HL-60 (cell line): ENCODE measurements around the gene PRRC2B.

Experiments
- POLR2AphosphoS5 ChIP-seq: IDR thresholded peaks from 2 replicates; pipeline ENCODE4 v1.6.1; 2012; ENCODE audit warnings: low read depth
- REST ChIP-seq: IDR thresholded peaks from 2 replicates; pipeline ENCODE4 v1.6.1; 2012; ENCODE audit warnings: low read depth; ENCODE audit not compliant: insufficient replicate concordance
- TF ChIP-seq, protein P1 (sequence below): IDR thresholded peaks from one replicate; pipeline ENCODE4 v1.5.1; 2011; ENCODE audit warnings: low read length, control low read depth, inconsistent platforms; ENCODE audit not compliant: insufficient read depth

DNA sequence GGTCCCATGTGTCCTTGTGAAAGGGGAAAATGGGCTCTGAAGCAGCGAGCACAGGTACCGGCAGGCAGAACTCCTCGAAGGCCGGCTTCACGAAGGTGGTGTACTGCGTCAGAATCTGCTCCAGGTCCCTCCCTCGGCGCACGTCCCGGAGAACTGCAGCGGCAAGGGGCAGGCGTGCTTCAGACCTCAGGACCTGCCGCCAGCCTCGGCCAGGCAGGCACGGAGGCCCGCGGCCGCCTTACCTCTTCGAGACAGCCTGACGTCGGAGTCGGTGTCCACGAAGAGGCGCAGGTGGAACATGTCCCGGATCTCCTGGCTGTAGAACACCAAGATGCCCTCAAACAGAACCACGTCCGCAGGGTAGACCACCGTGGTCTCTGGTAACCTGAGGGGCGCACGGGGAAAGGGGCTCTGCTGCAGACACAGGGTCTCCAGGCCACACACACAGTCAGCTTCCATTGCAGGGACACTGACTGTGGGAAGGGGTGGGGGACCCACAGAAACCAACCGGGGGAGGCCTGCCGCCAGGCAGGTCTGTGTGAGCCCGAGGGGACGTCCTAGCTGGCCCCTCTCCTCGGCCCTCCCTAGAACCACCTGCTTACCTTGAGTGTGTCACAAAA lies 135.1 kb downstream of the PRRC2B start:
- TF ChIP-seq, protein P1, sequence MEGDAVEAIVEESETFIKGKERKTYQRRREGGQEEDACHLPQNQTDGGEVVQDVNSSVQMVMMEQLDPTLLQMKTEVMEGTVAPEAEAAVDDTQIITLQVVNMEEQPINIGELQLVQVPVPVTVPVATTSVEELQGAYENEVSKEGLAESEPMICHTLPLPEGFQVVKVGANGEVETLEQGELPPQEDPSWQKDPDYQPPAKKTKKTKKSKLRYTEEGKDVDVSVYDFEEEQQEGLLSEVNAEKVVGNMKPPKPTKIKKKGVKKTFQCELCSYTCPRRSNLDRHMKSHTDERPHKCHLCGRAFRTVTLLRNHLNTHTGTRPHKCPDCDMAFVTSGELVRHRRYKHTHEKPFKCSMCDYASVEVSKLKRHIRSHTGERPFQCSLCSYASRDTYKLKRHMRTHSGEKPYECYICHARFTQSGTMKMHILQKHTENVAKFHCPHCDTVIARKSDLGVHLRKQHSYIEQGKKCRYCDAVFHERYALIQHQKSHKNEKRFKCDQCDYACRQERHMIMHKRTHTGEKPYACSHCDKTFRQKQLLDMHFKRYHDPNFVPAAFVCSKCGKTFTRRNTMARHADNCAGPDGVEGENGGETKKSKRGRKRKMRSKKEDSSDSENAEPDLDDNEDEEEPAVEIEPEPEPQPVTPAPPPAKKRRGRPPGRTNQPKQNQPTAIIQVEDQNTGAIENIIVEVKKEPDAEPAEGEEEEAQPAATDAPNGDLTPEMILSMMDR, result no peak
- no peak for TF ChIP-seq POLR2AphosphoS5
- TF ChIP-seq REST, result no peak
